Measurements from ENCODE around the gene RNU6-9.
A peak's percentile ranks its signal among the peaks of the same experiment; 100 is the strongest.
"Not testable (repeated sequence)": the region's sequence is repeated elsewhere in the genome, so short reads cannot be mapped to it uniquely, and the experiment has no call there.

The RNU6-9 gene

DNA sequence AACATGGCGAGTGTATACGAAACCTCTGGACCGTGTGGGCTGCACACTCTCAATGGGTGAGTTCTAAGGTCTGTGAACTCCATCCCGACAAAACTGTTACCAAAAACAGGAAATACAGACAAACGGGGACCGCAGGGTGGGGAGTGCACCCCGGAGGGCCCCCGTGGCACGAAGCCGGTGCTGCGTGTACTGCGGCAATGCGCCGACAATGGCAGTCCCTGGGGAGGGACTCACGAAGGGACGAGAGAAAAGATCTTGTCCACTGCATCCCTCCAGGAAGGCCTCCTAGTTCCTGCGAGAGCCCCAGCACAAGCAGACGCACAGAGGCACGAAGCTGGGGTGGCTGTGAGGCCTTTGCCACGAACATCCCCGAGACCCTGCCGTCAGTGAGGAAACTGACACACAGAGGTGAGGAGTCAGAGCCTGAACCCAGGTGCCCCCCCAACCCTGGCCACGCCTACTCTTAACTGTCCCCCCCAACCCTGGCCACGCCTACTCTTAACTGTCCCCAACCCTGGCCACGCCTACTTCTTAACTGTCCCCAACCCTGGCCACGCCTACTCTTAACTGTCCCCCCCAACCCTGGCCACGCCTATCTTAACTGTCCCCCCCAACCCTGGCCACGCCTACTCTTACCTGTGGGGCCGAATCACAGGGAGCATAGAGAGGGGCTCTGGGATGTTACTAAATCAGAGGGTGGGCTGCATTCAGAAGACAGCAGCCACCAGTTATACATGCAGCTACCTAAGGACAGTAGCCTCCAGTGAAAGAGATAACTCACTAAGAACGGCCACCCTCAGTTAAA is 4.5 kb upstream of the RNU6-9 start:
- Histone ChIP-seq H3K4me3 (ENCODE audit: low read length) (no peak overlapping the region), H3K4me1 (ENCODE audit: low read length) (no peaks in the 10 kb centered on the region), H3K27ac (ENCODE audit: low read length) (no peak overlapping the region), H4K20me1 (ENCODE audit: insufficient read depth, low read length) (no peaks in the 10 kb centered on the region), H3K9me3 (ENCODE audit: insufficient read depth, low read length) (no peaks in the 10 kb centered on the region), H3K36me3 (replicated peaks; ENCODE audit: low read depth, low read length) (peaks cover 44% of the 10 kb centered on the region), H3K79me2 (ENCODE audit: low read length) (peaks cover 14% of the 10 kb centered on the region), H2AFZ (ENCODE audit: low read depth, low read length) (no peak overlapping the region), H3K27me3 (ENCODE audit: low read depth, low read length) (no peaks in the 10 kb centered on the region), H3K9ac (ENCODE audit: low read length) (no peak overlapping the region), H3K4me2 (ENCODE audit: low read length) (no peak overlapping the region)
- no peak for TF ChIP-seq EZH2phosphoT487 (IDR thresholded peaks at IDR 0.05; ENCODE audit: low read depth)
- TF ChIP-seq, protein P1, sequence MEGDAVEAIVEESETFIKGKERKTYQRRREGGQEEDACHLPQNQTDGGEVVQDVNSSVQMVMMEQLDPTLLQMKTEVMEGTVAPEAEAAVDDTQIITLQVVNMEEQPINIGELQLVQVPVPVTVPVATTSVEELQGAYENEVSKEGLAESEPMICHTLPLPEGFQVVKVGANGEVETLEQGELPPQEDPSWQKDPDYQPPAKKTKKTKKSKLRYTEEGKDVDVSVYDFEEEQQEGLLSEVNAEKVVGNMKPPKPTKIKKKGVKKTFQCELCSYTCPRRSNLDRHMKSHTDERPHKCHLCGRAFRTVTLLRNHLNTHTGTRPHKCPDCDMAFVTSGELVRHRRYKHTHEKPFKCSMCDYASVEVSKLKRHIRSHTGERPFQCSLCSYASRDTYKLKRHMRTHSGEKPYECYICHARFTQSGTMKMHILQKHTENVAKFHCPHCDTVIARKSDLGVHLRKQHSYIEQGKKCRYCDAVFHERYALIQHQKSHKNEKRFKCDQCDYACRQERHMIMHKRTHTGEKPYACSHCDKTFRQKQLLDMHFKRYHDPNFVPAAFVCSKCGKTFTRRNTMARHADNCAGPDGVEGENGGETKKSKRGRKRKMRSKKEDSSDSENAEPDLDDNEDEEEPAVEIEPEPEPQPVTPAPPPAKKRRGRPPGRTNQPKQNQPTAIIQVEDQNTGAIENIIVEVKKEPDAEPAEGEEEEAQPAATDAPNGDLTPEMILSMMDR (IDR thresholded peaks at IDR 0.05; ENCODE audit: low read depth, low read length): no peak

DNA sequence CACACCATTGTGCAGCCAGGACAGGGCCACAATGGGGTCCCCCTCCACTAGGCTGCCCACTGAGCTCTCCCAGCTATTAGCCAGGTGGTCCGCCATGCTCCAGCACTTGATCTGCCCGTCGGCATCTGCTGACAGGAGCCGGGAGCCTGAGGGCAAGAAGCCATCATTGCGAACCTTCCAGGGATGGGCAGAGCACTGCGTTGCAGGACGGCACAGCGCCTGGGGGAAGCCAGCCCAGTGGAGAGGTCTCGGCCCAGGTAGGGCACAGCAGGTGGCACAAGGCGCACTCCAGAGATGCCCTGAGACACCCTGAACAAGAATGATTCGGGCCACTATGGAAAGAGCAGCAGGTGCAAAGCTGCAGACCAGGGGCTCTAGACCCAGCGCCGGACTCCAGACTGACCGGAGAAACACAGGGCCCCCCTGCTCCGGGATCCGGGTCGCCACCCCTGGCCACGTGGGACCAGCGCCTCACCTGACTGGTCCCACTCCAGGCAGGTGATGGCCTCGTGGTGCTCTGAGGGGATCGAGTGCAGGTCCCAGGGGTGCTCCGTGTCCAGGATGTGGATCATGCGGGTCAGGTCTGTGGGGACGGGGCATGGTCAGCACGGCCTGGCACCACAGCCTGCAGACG is 3.5 kb upstream of the RNU6-9 start:
- Histone ChIP-seq H4K20me1 (ENCODE audit: insufficient read depth, low read length) (no peaks in the 10 kb centered on the region), H3K9ac (ENCODE audit: low read length) (no peak overlapping the region), H3K9me3 (ENCODE audit: insufficient read depth, low read length) (no peaks in the 10 kb centered on the region), H3K27ac (ENCODE audit: low read length) (no peak overlapping the region), H3K4me2 (ENCODE audit: low read length) (no peak overlapping the region), H3K4me3 (ENCODE audit: low read length) (no peak overlapping the region), H2AFZ (ENCODE audit: low read depth, low read length) (no peak overlapping the region), H3K79me2 (ENCODE audit: low read length) (peaks cover 14% of the 10 kb centered on the region), H3K4me1 (ENCODE audit: low read length) (no peaks in the 10 kb centered on the region), H3K36me3 (replicated peaks; ENCODE audit: low read depth, low read length) (peaks cover 44% of the 10 kb centered on the region), H3K27me3 (ENCODE audit: low read depth, low read length) (no peaks in the 10 kb centered on the region)
- TF ChIP-seq, protein P1 (IDR thresholded peaks at IDR 0.05; ENCODE audit: low read depth, low read length): no peak
- no peak for TF ChIP-seq EZH2phosphoT487 (IDR thresholded peaks at IDR 0.05; ENCODE audit: low read depth)

DNA sequence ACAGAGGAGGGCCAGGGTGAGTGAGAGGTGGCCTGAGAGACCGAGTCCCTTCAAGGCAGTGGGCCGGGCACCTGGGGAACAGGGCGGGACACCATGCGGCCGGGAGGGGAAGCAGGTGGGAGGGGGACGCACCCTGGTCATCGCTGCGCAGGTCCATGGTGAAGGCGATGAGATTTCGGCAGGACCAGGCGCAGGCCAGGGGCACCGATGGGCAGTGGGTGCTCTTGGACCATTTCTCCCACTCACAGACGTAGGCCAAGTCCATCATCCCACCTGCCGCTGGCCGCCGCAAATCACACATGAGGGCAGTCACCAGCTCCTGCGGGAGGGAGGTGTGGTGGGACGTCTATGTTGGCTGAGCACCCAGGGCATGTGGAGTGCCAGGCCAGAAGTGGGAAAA is 2.5 kb upstream of the RNU6-9 start:
- no peak for TF ChIP-seq EZH2phosphoT487 (IDR thresholded peaks at IDR 0.05; ENCODE audit: low read depth)
- TF ChIP-seq, protein P1 (IDR thresholded peaks at IDR 0.05; ENCODE audit: low read depth, low read length): no peak
- Histone ChIP-seq H4K20me1 (ENCODE audit: insufficient read depth, low read length) (no peaks in the 10 kb centered on the region), H3K79me2 (ENCODE audit: low read length) (peaks cover 14% of the 10 kb centered on the region), H3K27ac (ENCODE audit: low read length) (no peak overlapping the region), H3K9ac (ENCODE audit: low read length) (no peak overlapping the region), H3K9me3 (ENCODE audit: insufficient read depth, low read length) (no peaks in the 10 kb centered on the region), H2AFZ (ENCODE audit: low read depth, low read length) (no peak overlapping the region), H3K4me1 (ENCODE audit: low read length) (no peaks in the 10 kb centered on the region), H3K36me3 (replicated peaks; ENCODE audit: low read depth, low read length) (peaks cover 35% of the 10 kb centered on the region), H3K4me3 (ENCODE audit: low read length) (no peak overlapping the region), H3K4me2 (ENCODE audit: low read length) (no peak overlapping the region), H3K27me3 (ENCODE audit: low read depth, low read length) (no peaks in the 10 kb centered on the region)

DNA sequence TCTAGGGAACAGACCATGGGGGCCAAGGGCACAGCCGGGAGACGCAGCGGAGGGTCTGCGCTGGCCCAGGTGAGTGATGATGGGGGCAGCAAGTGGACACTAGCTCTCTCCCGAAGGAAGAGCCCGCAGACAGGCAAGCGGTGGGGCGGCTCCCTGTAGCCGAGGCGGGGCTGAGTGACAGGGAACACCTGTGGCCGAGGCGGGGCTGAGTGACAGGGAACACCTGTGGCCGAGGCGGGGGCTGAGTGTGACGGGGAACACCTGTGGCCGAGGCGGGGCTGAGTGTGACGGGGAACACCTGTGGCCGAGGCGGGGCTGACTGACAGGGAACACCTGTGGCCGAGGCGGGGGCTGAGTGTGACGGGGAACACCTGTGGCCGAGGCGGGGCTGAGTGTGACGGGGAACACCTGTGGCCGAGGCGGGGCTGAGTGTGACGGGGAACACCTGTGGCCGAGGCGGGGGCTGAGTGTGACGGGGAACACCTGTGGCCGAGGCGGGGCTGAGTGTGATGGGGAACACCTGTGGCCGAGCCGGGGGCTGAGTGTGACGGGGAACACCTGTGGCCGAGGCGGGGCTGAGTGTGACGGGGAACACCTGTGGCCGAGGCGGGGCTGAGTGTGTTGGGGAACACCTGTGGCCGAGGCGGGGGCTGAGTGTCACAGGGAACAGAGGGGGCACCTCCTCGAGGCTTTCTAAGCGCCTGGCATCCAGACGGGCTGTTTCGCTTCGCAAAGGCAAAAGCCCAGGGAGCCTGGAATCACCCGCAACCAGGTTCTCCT is 1.7 kb upstream of the RNU6-9 start:
- Histone ChIP-seq H3K36me3 (replicated peaks; ENCODE audit: low read depth, low read length) (peaks cover 34% of the 10 kb centered on the region), H3K27ac (ENCODE audit: low read length) (0 out of 2 replicates have a peak overlapping the region, but pooled peaks have one; percentile 74), H3K9ac (ENCODE audit: low read length) (peak overlapping the region; percentile 93), H3K79me2 (ENCODE audit: low read length) (peaks cover 14% of the 10 kb centered on the region), H3K4me3 (ENCODE audit: low read length) (peak overlapping the region; percentile 81), H3K4me2 (ENCODE audit: low read length) (peak overlapping the region; percentile 85)
- H3K27me3 ChIP-seq (ENCODE audit: low read depth, low read length); H4K20me1 ChIP-seq (ENCODE audit: insufficient read depth, low read length); H2AFZ ChIP-seq (ENCODE audit: low read depth, low read length); H3K9me3 ChIP-seq (ENCODE audit: insufficient read depth, low read length); H3K4me1 ChIP-seq (ENCODE audit: low read length): not testable (repeated sequence)

All from OCI-LY3 (cell line).